Urothelium cell line (cell line): ENCODE measurements around the gene TUBB1.
A peak's percentile ranks its signal among the peaks of the same experiment; 100 is the strongest.
"Not testable (repeated sequence)": the region's sequence is repeated elsewhere in the genome, so short reads cannot be mapped to it uniquely, and the experiment has no call there.

Experiments
- DNase-seq: peaks from one replicate; pipeline ENCODE4 v3.0.0; 2011; ENCODE audit warnings: low spot score, mixed read lengths
- FAIRE-seq: peaks from 2 replicates; lab custom pipeline; 2011; peaks lifted over from hg19 to GRCh38; lab: Jason Lieb, UNC

TUBB1 gene

GRCh38 chr20:59019217-59019616 lies at the start of gene TUBB1:
Gene TUBB1, plus strand, starts transcription at chr20:59019429. Its CDS starts 94 bp downstream, at chr20:59019523.
- FAIRE-seq (no peak), DNase-seq (no peak)

- FAIRE-seq, result no peak
These were observed 49.8 kb upstream of the TUBB1 start for GRCh38 chr20:58969439-58969838.

GRCh38 chr20:58970146-58970545 lies 49.1 kb upstream of the TUBB1 start:
- no peak for DNase-seq
- FAIRE-seq, result no peak

More at GRCh38 chr20:58969439-58969838, 49.8 kb upstream of the TUBB1 start:
- no peak for DNase-seq

- DNase-seq, result no peak
- FAIRE-seq, result no peak
These were observed 47.8 kb upstream of the TUBB1 start for GRCh38 chr20:58971429-58971828.

- DNase-seq, result no peak
- FAIRE-seq, result peak; percentile 17
These were observed 46.0 kb upstream of the TUBB1 start for GRCh38 chr20:58973179-58973578.

GRCh38 chr20:58973866-58974265 lies 45.4 kb upstream of the TUBB1 start:
- FAIRE-seq, result no peak
- no peak for DNase-seq

GRCh38 chr20:58975353-58975752 lies 43.9 kb upstream of the TUBB1 start:
- DNase-seq, result no peak
- FAIRE-seq, result no peak

- DNase-seq (no peak), FAIRE-seq (no peak)
These were observed 43.0 kb upstream of the TUBB1 start for GRCh38 chr20:58976061-58976730.

GRCh38 chr20:58978351-58979190 lies 40.7 kb upstream of the TUBB1 start:
- FAIRE-seq, result no peak
- no peak for DNase-seq

- DNase-seq (peak; percentile 100), FAIRE-seq (peak; percentile 44)
These were observed 38.3 kb upstream of the TUBB1 start, which contains the start of gene NELFCD for GRCh38 chr20:58980711-58981627. Gene NELFCD, plus strand, starts transcription at chr20:58981256. Its CDS starts 54 bp downstream, at chr20:58981310.

- FAIRE-seq (no peak), DNase-seq (peak; percentile 48)
These were observed 37.4 kb upstream of the TUBB1 start for GRCh38 chr20:58981628-58982364.

GRCh38 chr20:58982406-58983114 lies 36.7 kb upstream of the TUBB1 start:
- FAIRE-seq (no peak), DNase-seq (no peak)

- DNase-seq, FAIRE-seq: not testable (repeated sequence)
These were observed 36.1 kb upstream of the TUBB1 start for GRCh38 chr20:58983115-58983468.

GRCh38 chr20:58984691-58985090 lies 34.5 kb upstream of the TUBB1 start:
- DNase-seq (no peak), FAIRE-seq (no peak)

- DNase-seq (no peak), FAIRE-seq (no peak)
These were observed 33.6 kb upstream of the TUBB1 start for GRCh38 chr20:58985656-58986055.

GRCh38 chr20:58986286-58986967 lies 32.8 kb upstream of the TUBB1 start:
- no peak for DNase-seq

GRCh38 chr20:58986968-58987517 lies 32.2 kb upstream of the TUBB1 start:
- FAIRE-seq (no peak), DNase-seq (no peak)

More at GRCh38 chr20:58986286-58986967, 32.8 kb upstream of the TUBB1 start:
- FAIRE-seq, result no peak

GRCh38 chr20:58987790-58988564 lies 31.3 kb upstream of the TUBB1 start:
- DNase-seq, result no peak
- FAIRE-seq, result no peak
